NB4 (cell line): ENCODE measurements around the gene KCNK3.

Experiments
- DNase-seq: peaks from one replicate; pipeline ENCODE4 v3.0.0; 2010; ENCODE audit warnings: low read depth
- H3K4me3 ChIP-seq: one replicate; pipeline ENCODE4 v1.5.1; 2011; ENCODE audit warnings: mild to moderate bottlenecking, low read depth, low read length, moderate library complexity
- CTCF ChIP-seq: IDR thresholded peaks from one replicate; pipeline ENCODE4 v1.5.1; 2012; ENCODE audit warnings: low read depth, low read length
- MAX ChIP-seq: IDR thresholded peaks from 2 replicates; pipeline ENCODE4 v1.6.1; 2011; ENCODE audit warnings: low read depth, low read length
- MYC ChIP-seq: IDR thresholded peaks from 2 replicates; pipeline ENCODE4 v1.6.1; 2011; ENCODE audit warnings: low read depth, low read length
- POLR2A ChIP-seq: IDR thresholded peaks from 2 replicates; pipeline ENCODE4 v1.6.1; 2011; ENCODE audit warnings: mild to moderate bottlenecking; ENCODE audit not compliant: insufficient read length; ENCODE audit errors: extremely low read depth

The KCNK3 gene

GRCh38 chr2:26696351-26696816 lies 3.9 kb downstream of the KCNK3 start:
- TF ChIP-seq MAX (no peak), CTCF (no peak), MYC (no peak), POLR2A (no peak)
- H3K4me3 ChIP-seq, result no peak overlapping the region
- no peak for DNase-seq

GRCh38 chr2:26697425-26697824 lies 4.9 kb downstream of the KCNK3 start:
- no peak for TF ChIP-seq CTCF
- no peak for TF ChIP-seq MYC
- no peak for TF ChIP-seq POLR2A
- TF ChIP-seq MAX, result no peak
- DNase-seq, result no peak

GRCh38 chr2:26699295-26699694 lies 6.8 kb downstream of the KCNK3 start:
- no peak for DNase-seq

More at GRCh38 chr2:26697425-26697824, 4.9 kb downstream of the KCNK3 start:
- no peak overlapping the region for H3K4me3 ChIP-seq

GRCh38 chr2:26700078-26700477 lies 7.6 kb downstream of the KCNK3 start:
- DNase-seq, result no peak
- no peak for TF ChIP-seq POLR2A
- TF ChIP-seq MAX, result no peak
- TF ChIP-seq MYC, result no peak
- no peak for TF ChIP-seq CTCF
- H3K4me3 ChIP-seq, result no peak overlapping the region

More at GRCh38 chr2:26699295-26699694, 6.8 kb downstream of the KCNK3 start:
- TF ChIP-seq POLR2A (no peak), MYC (no peak), MAX (no peak), CTCF (no peak)
- no peak overlapping the region for H3K4me3 ChIP-seq

- no peak for TF ChIP-seq MYC
- no peak for TF ChIP-seq CTCF
- TF ChIP-seq POLR2A, result no peak
- no peak for TF ChIP-seq MAX
- no peak for DNase-seq
- no peak overlapping the region for H3K4me3 ChIP-seq
Measured at GRCh38 chr2:26701596-26701995, 9.1 kb downstream of the KCNK3 start.

GRCh38 chr2:26702025-26702424 lies 9.5 kb downstream of the KCNK3 start:
- DNase-seq, result no peak
- no peak for TF ChIP-seq MAX
- TF ChIP-seq MYC, result no peak
- no peak for TF ChIP-seq CTCF
- TF ChIP-seq POLR2A, result no peak
- H3K4me3 ChIP-seq, result no peak overlapping the region
